Measurements from ENCODE around the gene ABCG4. TPM values are rescaled to one million over a fixed set of nuclear protein-coding genes. Genes with fewer than 3 reads are reported as not detected.

Gene ABCG4
- total RNA-seq, 4 donors from 2014 or later, result 0.13 to 1.6 (median 0.82) TPM

DNA sequence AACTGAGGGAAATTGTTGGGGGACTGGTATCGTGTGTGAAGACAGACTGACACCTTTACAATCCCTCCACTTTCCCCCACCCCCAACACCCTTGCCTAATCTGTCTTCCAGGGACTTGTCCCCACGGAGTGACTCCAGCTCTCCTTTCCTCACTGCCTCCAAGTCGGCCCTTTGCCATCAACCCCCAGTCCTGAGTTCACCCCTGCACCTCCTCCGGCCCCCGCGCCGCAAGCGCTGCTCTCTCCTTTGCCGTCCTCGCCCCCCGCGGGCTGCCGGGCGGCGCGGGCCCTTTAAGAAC is 183 bp upstream of the ABCG4 start:
- Histone ChIP-seq H3K36me3 (no peaks in the 10 kb centered on the region), H3K9me3 (no peaks in the 10 kb centered on the region), H3K27ac (no peak overlapping the region), H3K27me3 (peaks cover 4% of the 10 kb centered on the region), H3K4me1 (peaks cover 6 to 13% of the 10 kb centered on the region in 2 donors), H3K4me3 (replicated peaks in 1 of 3) (peak overlapping the region; percentile 22 to 42 (median 32))
- TF ChIP-seq, protein P1, sequence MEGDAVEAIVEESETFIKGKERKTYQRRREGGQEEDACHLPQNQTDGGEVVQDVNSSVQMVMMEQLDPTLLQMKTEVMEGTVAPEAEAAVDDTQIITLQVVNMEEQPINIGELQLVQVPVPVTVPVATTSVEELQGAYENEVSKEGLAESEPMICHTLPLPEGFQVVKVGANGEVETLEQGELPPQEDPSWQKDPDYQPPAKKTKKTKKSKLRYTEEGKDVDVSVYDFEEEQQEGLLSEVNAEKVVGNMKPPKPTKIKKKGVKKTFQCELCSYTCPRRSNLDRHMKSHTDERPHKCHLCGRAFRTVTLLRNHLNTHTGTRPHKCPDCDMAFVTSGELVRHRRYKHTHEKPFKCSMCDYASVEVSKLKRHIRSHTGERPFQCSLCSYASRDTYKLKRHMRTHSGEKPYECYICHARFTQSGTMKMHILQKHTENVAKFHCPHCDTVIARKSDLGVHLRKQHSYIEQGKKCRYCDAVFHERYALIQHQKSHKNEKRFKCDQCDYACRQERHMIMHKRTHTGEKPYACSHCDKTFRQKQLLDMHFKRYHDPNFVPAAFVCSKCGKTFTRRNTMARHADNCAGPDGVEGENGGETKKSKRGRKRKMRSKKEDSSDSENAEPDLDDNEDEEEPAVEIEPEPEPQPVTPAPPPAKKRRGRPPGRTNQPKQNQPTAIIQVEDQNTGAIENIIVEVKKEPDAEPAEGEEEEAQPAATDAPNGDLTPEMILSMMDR (IDR thresholded peaks at IDR 0.05), result no peak
- no peak for TF ChIP-seq POLR2A (IDR thresholded peaks at IDR 0.05)
- intact Hi-C loops (cut with DNase I), result loop anchor here (5.0 kb wide), 1 partner anchor 49 kb away; no protein-coding TSS in a partner anchor
- WGBS, 2 donors, result 2 to 4% methylated on average over 15 of the region's 16 CpGs
- DNase-seq, result no peak

DNA sequence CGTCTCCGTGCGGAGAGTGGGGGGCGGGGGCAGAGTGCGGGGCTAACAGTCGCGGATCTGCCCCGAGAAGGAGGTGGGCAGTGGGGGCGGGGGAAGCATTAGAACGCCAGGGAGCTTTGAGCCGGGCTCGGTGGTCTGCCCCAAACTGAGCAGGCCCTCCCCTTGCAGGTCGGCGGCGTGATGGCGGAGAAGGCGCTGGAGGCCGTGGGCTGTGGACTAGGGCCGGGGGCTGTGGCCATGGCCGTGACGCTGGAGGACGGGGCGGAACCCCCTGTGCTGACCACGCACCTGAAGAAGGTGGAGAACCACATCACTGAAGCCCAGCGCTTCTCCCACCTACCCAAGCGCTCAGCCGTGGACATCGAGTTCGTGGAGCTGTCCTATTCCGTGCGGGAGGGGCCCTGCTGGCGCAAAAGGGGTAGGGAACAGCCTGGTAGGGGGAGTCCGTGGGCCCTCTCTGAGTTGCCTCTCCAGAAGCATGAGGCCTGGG is 979 bp downstream of the ABCG4 start:
- H3K27ac ChIP-seq, result no peak overlapping the region
- WGBS, 2 donors, result 24 to 30% methylated on average over 14 to 16 of the region's 33 CpGs
- peak overlapping the region in 1 of 3 donors; percentile 32 for H3K4me3 ChIP-seq (replicated peaks in 1 of 3)
- DNase-seq, result peak in 1 of 2 donors; percentile 8
- intact Hi-C loops (cut with DNase I), result loop anchor here (5.0 kb wide), 1 partner anchor 47 kb away; no protein-coding TSS in a partner anchor
- H3K36me3 ChIP-seq, result no peaks in the 10 kb centered on the region
- peaks cover 4% of the 10 kb centered on the region for H3K27me3 ChIP-seq
- H3K4me1 ChIP-seq, result peaks cover 6 to 9% of the 10 kb centered on the region in 2 donors
- TF ChIP-seq, protein P1 (IDR thresholded peaks at IDR 0.05), result no peak
- no peak for TF ChIP-seq POLR2A (IDR thresholded peaks at IDR 0.05)
- H3K9me3 ChIP-seq, result no peaks in the 10 kb centered on the region

DNA sequence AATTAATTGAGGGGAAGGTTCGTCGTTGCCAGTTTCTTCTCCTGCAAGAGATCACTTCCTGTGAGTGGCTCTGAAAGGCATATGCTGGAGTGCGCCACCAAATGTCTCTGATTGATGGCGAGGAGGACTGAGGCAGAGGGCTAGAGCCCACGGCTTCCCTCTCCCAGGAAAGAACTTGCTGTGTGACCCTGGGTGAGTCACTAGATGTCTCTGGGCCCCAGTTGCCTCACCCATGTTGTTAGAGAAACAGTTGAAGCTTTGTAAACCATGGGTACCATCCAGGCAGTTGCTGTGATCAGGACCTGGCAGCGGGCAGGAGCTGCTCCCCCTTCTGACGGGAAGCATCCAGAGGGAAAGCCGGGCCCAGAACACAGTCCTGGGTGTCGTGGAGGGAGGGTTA is 3.2 kb downstream of the ABCG4 start:
- H3K27me3 ChIP-seq, result peaks cover 4% of the 10 kb centered on the region
- TF ChIP-seq, protein P1 (IDR thresholded peaks at IDR 0.05), result no peak
- TF ChIP-seq POLR2A (IDR thresholded peaks at IDR 0.05), result no peak
- no peaks in the 10 kb centered on the region for H3K9me3 ChIP-seq
- intact Hi-C loops (cut with DNase I), result no loop called here
- no peaks in the 10 kb centered on the region for H3K36me3 ChIP-seq
- peaks cover 12 to 16% of the 10 kb centered on the region in 2 donors for H3K4me1 ChIP-seq
- no peak overlapping the region for H3K27ac ChIP-seq
- no peak overlapping the region for H3K4me3 ChIP-seq (replicated peaks in 1 of 3)
- WGBS, 2 donors, result 82 to 93% methylated on average over 9 of the region's 9 CpGs
- DNase-seq, result no peak

DNA sequence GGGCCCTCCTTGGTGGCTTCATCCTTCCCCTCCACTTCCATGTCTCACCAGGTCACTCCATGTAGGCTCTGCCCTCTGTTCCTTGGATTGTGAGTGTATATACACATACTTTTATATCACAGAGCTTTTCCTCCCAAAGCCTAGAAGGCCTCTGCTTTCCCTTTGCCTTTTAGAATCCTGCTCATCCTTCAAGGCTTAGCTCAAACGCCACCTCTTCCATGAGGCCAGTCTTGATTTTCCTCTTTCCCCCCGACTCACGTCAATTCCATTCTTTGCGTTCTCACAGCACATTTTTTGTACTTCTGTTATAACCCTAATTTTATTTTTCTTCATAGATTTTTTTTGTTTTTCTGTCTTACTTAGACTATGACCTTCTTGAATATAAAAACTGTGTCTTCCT is 3.8 kb downstream of the ABCG4 start:
- Histone ChIP-seq H3K9me3 (no peaks in the 10 kb centered on the region), H3K36me3 (no peaks in the 10 kb centered on the region), H3K4me1 (peaks cover 12 to 16% of the 10 kb centered on the region in 2 donors), H3K27ac (no peak overlapping the region), H3K4me3 (replicated peaks in 1 of 3) (no peak overlapping the region), H3K27me3 (peaks cover 4% of the 10 kb centered on the region)
- WGBS, 2 donors, result 94% methylated on average over 4 of the region's 4 CpGs
- DNase-seq, result no peak
- intact Hi-C loops (cut with DNase I), result no loop called here
- TF ChIP-seq, protein P1 (IDR thresholded peaks at IDR 0.05), result no peak
- no peak for TF ChIP-seq POLR2A (IDR thresholded peaks at IDR 0.05)

DNA sequence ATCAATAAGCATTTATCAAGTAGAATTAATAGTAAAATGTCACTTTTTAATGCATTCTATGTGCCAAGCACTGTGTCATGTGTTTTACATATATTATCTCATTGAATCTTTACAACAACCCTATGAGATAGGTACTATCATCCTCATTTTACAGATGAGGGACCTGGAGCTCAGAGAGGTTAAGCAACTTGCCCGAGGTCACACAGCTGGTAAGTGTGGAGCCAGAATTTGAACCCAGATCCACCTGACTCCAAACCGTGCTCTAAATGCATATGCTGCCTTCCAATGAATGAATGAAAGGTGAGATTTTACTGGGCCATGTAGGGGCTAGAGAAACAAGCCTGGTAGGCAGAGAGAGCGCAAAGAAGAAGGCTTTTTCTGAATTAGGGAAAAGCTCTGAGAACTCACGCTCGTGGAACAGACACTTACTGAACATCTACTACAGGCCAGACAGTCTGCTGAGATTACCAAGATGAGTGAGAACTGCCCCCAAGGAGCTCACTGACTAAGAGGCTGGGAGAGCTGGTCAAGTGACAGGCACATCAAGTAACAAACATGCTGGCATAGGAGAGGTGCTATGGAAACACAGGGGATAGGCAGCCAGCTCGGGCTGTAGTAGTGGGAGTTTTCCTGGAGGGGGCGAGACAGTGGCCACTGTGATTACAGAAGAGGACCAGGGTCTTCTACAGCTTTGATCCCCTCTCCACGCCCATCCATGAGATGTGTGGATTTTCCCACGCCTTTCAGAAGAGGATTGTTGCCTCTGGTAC is 4.4 kb downstream of the ABCG4 start:
- H3K27ac ChIP-seq, result no peak overlapping the region
- no peak for DNase-seq
- peaks cover 4% of the 10 kb centered on the region for H3K27me3 ChIP-seq
- intact Hi-C loops (cut with DNase I), result no loop called here
- H3K36me3 ChIP-seq, result no peaks in the 10 kb centered on the region
- H3K4me3 ChIP-seq (replicated peaks in 1 of 3), result no peak overlapping the region
- H3K9me3 ChIP-seq, result no peaks in the 10 kb centered on the region
- TF ChIP-seq POLR2A (IDR thresholded peaks at IDR 0.05), result no peak
- TF ChIP-seq, protein P1 (IDR thresholded peaks at IDR 0.05), result no peak
- peaks cover 12 to 16% of the 10 kb centered on the region in 2 donors for H3K4me1 ChIP-seq
- WGBS, 2 donors, result 86 to 88% methylated on average over 9 of the region's 9 CpGs

Measured in thyroid gland (tissue), 4 donors.